ENCODE results near the gene LRBA. TPM values are rescaled to one million over a fixed set of nuclear protein-coding genes. Genes with fewer than 3 reads are reported as not detected.

The LRBA gene
- total RNA-seq, 1 experiment from 2014 or later: 69.1 TPM

DNA sequence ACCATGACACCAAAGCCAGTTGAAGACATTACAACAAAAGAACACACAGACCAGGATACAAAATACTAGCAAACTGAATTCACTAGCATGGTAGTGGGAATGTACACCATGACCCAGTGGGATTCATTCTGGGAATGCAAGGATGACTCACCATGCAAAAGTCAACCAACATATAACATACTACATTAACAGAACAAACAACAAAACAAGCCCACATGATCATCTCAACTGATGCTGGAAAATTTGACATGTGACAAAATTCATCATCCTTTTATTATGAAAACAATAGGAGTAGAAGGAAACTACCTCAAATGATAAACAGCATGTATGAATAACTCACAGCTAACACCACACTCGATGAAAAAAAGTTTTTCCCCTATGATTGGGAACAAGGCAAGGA is 746.6 kb downstream of the LRBA start (continued):
- TF ChIP-seq, protein P1, sequence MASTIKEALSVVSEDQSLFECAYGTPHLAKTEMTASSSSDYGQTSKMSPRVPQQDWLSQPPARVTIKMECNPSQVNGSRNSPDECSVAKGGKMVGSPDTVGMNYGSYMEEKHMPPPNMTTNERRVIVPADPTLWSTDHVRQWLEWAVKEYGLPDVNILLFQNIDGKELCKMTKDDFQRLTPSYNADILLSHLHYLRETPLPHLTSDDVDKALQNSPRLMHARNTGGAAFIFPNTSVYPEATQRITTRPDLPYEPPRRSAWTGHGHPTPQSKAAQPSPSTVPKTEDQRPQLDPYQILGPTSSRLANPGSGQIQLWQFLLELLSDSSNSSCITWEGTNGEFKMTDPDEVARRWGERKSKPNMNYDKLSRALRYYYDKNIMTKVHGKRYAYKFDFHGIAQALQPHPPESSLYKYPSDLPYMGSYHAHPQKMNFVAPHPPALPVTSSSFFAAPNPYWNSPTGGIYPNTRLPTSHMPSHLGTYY (CRISPR knock-in tag; IDR thresholded peaks at IDR 0.05): no peak
- TF ChIP-seq SMAD3 (CRISPR knock-in tag; IDR thresholded peaks at IDR 0.05; ENCODE audit: borderline replicate concordance) (no peak), ZNF121 (CRISPR knock-in tag; IDR thresholded peaks at IDR 0.05) (no peak), KAT7 (CRISPR knock-in tag; IDR thresholded peaks at IDR 0.05; ENCODE audit: borderline replicate concordance) (no peak), ZNF138 (CRISPR knock-in tag; conservative IDR thresholded peaks at IDR 0.05) (no peak), ZBTB21 (CRISPR knock-in tag; IDR thresholded peaks at IDR 0.05; ENCODE audit: borderline replicate concordance) (no peak), TP53 (CRISPR knock-in tag; IDR thresholded peaks at IDR 0.05) (no peak)

DNA sequence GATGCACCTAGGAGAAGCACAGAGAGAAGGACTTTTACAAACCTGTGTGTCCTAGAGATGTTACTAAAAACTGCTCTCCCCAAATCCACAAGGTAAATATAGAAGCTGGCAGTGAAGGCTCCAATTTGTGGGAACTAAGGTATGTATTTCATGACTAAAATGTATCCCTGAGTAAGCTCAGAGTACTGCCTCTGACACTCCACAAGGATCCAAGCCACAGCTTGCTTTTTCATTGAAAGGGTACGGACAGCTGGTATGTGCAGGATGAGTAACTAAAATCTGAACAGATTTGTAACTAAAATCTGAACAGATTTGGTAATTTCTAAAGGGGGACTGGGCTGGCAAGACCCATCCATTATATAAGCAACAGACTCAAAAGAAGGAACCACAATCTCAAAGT is 749.3 kb downstream of the LRBA start:
- ATAC-seq (no peak), DNase-seq (ENCODE audit: low spot score) (no peak)
- no peaks in the 10 kb centered on the region for H3K27me3 Mint-ChIP-seq (ENCODE audit: low read depth)
- H3K27ac Mint-ChIP-seq: no peak overlapping the region
- ChIA-PET CTCF (interaction anchor here (1.6 kb wide), 1 partner anchor 9 kb away, joined by 3 read pairs; no protein-coding TSS in a partner anchor), POLR2A (no interaction called here)
- no peak overlapping the region for H3K4me3 Mint-ChIP-seq
- 0 out of 2 replicates have a peak, but pooled peaks cover 4% of the 10 kb centered on the region for H3K36me3 Mint-ChIP-seq
- TF ChIP-seq, protein P2, sequence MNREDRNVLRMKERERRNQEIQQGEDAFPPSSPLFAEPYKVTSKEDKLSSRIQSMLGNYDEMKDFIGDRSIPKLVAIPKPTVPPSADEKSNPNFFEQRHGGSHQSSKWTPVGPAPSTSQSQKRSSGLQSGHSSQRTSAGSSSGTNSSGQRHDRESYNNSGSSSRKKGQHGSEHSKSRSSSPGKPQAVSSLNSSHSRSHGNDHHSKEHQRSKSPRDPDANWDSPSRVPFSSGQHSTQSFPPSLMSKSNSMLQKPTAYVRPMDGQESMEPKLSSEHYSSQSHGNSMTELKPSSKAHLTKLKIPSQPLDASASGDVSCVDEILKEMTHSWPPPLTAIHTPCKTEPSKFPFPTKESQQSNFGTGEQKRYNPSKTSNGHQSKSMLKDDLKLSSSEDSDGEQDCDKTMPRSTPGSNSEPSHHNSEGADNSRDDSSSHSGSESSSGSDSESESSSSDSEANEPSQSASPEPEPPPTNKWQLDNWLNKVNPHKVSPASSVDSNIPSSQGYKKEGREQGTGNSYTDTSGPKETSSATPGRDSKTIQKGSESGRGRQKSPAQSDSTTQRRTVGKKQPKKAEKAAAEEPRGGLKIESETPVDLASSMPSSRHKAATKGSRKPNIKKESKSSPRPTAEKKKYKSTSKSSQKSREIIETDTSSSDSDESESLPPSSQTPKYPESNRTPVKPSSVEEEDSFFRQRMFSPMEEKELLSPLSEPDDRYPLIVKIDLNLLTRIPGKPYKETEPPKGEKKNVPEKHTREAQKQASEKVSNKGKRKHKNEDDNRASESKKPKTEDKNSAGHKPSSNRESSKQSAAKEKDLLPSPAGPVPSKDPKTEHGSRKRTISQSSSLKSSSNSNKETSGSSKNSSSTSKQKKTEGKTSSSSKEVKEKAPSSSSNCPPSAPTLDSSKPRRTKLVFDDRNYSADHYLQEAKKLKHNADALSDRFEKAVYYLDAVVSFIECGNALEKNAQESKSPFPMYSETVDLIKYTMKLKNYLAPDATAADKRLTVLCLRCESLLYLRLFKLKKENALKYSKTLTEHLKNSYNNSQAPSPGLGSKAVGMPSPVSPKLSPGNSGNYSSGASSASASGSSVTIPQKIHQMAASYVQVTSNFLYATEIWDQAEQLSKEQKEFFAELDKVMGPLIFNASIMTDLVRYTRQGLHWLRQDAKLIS (CRISPR knock-in tag; IDR thresholded peaks at IDR 0.05; ENCODE audit: borderline replicate concordance): no peak
- TF ChIP-seq ZNF671 (CRISPR knock-in tag; IDR thresholded peaks at IDR 0.05) (no peak), KAT7 (CRISPR knock-in tag; IDR thresholded peaks at IDR 0.05; ENCODE audit: borderline replicate concordance) (no peak), ESRRA (CRISPR knock-in tag; IDR thresholded peaks at IDR 0.05; ENCODE audit: borderline replicate concordance) (no peak), ZBTB21 (CRISPR knock-in tag; IDR thresholded peaks at IDR 0.05; ENCODE audit: borderline replicate concordance) (no peak)
- TF ChIP-seq, protein P3, sequence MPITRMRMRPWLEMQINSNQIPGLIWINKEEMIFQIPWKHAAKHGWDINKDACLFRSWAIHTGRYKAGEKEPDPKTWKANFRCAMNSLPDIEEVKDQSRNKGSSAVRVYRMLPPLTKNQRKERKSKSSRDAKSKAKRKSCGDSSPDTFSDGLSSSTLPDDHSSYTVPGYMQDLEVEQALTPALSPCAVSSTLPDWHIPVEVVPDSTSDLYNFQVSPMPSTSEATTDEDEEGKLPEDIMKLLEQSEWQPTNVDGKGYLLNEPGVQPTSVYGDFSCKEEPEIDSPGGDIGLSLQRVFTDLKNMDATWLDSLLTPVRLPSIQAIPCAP (CRISPR knock-in tag; IDR thresholded peaks at IDR 0.05): no peak
- TF ChIP-seq, protein P4, sequence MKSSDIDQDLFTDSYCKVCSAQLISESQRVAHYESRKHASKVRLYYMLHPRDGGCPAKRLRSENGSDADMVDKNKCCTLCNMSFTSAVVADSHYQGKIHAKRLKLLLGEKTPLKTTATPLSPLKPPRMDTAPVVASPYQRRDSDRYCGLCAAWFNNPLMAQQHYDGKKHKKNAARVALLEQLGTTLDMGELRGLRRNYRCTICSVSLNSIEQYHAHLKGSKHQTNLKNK (CRISPR knock-in tag; IDR thresholded peaks at IDR 0.05): no peak
- TF ChIP-seq, protein P5, sequence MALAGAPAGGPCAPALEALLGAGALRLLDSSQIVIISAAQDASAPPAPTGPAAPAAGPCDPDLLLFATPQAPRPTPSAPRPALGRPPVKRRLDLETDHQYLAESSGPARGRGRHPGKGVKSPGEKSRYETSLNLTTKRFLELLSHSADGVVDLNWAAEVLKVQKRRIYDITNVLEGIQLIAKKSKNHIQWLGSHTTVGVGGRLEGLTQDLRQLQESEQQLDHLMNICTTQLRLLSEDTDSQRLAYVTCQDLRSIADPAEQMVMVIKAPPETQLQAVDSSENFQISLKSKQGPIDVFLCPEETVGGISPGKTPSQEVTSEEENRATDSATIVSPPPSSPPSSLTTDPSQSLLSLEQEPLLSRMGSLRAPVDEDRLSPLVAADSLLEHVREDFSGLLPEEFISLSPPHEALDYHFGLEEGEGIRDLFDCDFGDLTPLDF (CRISPR knock-in tag; IDR thresholded peaks at IDR 0.05): no peak
- TF ChIP-seq, protein P6, sequence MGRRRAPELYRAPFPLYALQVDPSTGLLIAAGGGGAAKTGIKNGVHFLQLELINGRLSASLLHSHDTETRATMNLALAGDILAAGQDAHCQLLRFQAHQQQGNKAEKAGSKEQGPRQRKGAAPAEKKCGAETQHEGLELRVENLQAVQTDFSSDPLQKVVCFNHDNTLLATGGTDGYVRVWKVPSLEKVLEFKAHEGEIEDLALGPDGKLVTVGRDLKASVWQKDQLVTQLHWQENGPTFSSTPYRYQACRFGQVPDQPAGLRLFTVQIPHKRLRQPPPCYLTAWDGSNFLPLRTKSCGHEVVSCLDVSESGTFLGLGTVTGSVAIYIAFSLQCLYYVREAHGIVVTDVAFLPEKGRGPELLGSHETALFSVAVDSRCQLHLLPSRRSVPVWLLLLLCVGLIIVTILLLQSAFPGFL (CRISPR knock-in tag; IDR thresholded peaks at IDR 0.05; ENCODE audit: borderline replicate concordance): no peak
- no peaks in the 10 kb centered on the region for H3K9me3 Mint-ChIP-seq
- H3K4me1 Mint-ChIP-seq: peaks cover 10% of the 10 kb centered on the region; the same call in 1 of the 2 replicates
